Dermis microvascular lymphatic vessel endothelial cell (primary cell): ENCODE results near the gene MYO5B. TPM values are rescaled to one million over a fixed set of nuclear protein-coding genes. Genes with fewer than 3 reads are reported as not detected.
A peak's percentile ranks its signal among the peaks of the same experiment; 100 is the strongest.

ENCODE experiments used
- DNase-seq, 2 donors: peaks; one replicate each; pipeline versions ENCODE4 v3.0.0 to v3.0.0-alpha.2; 2010; ENCODE audit warnings: low read depth in 2 of 2
- total RNA-seq: library from RNA; depleted of rRNA; stranded (reverse); fragments of >200 nt; gene quantifications from 2 replicates; pipeline ENCODE4 v1.2.1, GENCODE V29; 2014

Gene MYO5B
- total RNA-seq, 1 donor from 2014 or later = 0.51 TPM

DNA sequence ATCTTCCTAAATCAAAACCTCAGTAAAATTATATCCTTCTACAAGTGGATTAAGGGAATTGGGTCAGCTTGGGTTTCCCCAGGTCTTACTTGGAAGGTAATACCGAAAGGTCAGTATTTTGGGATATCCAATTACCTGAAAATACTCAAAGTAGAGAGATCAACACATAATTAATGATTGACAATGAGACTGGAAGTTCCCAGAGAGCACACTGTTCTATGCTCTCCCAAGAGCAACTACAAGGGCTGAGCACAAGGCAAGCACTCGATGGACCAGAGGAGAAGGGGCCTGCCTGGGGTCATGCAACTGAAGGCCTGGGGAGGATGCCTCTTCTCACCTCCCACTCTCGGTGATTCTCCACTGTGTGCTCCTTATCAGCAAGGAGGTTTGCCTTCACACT lies 222.4 kb downstream of the MYO5B start:
- DNase-seq = no peak

DNA sequence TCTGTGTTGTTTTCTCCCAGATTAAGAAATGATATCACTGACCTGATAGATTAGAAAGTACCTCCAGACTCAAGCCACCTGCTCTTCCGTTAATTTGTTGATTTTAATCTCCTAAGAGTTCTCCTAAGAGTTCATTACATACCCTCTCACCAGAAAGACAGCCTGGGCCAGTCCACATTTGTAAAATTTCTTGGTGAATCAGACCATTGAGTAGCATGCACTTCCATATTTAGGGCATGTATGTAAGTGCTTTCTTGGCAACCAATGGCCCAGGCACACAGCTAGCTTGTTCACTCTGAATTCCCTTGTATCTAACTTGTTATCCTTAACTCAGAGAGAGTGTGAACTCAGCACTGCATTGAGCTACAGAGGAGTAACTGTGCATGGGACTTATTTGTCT lies 223.5 kb downstream of the MYO5B start:
- no peak for DNase-seq

DNA sequence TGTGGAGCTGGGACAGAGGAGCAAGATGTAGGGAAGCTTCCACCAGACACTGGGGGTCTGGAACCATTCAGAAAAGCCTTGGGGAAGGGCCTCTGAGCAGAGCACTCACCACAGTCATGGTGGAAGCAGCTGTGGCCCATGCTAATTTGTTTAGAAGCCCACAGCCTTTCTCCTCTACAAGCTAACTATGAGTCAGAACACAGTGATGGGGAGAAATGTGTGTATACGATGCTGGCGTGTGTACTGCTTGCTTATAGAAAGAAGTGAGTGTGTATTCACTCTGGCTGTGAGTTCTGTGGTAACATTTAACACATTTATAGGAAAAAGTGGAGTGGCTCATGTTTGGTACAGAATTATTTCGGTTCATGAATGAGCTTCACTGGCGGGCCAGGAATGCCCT lies 224.6 kb downstream of the MYO5B start:
- DNase-seq = no peak

DNA sequence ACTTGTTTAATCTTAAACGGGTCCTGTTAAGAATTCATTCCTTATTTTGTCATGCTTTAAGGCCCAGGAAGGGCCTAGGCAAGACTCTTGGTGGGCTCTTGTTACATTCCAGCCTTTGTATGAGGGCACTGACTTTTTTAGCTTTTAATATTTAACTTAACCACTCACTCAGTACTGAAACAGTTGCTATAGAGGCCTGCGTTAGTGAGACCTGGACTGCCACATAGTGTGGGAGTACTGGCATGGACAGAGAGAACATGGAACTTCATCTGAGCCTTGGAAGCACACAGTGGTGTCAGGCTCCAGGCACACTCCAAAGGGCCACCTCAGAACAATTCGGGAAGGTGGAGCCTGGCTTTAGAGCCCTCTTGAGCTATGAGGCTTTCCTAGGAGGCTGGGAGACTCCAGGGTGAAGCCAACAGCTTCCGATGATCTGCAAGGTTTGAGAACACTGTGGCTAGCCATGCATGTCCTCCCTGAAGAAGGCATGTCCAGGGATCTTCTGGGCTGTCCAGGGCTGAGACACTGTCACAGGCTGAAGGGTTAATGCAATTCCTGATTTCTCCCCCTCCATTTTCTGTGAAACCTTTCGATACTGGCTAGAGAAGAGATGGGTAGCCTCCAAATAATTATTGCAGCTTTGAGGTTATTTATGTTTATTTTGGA lies 226.2 kb downstream of the MYO5B start:
- DNase-seq = no peak

- no peak for DNase-seq
These were observed 227.2 kb downstream of the MYO5B start for GRCh38 chr18:49967636-49968313.

DNA sequence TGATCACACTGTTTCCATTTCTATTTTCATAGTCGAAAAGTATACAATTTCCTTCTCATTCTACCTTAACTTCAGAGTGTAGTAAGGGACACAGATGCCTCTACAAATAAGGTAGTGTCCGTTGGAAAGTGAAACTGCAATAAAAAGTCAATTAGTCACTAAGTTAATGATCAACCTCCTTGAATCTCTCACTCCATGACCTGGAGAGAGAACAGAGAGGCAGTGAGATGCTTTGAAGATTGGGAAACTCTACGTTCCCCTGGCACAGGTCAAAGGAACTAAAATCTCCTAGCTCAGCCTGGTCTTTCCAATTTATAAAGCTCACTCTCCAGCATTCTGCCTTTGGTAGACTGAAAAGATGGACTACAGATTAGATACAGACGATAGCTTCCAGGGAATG lies 227.8 kb downstream of the MYO5B start:
- DNase-seq = no peak

GRCh38 chr18:49966090-49966489 lies 228.9 kb downstream of the MYO5B start:
- DNase-seq = no peak

- no peak for DNase-seq
These were observed 231.7 kb downstream of the MYO5B start for GRCh38 chr18:49963217-49963616.

DNA sequence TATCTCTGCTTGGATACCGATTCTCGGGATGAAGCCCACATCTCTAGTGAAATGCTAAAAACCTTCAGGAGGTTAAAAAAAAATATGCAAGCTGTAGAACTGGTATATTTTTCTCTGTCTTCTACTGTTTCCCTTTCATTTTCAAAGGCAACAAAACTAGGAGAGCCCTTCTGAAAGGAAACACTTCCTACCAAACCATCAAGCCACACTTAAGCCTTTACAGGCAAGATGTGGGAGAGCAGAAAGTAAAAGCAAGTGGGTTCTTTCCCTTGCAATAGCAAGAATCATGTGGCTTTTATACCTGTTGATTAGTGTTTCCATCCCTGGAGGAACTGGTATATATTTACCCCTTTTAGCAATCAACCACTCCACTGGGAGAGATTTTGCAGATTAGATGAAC lies 233.7 kb downstream of the MYO5B start:
- DNase-seq = no peak

DNA sequence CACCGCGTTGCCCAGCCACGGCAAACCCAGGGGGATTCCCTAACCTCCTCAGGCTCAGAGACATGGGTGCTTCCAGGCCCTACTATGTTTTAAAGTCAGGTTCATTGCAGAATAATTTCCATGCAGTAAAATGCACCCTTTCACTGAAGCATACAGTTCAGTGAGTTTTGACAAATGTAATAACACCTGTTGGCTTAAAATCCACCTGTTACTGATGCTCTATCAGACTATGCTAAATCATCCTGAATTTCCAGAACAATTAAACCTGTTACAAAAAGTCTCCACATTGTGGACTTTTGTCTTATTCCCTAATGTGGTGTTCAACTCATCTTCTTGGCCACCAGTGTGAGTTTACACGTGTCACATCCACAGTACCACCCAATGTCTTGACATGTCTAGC lies 234.6 kb downstream of the MYO5B start:
- no peak for DNase-seq

DNA sequence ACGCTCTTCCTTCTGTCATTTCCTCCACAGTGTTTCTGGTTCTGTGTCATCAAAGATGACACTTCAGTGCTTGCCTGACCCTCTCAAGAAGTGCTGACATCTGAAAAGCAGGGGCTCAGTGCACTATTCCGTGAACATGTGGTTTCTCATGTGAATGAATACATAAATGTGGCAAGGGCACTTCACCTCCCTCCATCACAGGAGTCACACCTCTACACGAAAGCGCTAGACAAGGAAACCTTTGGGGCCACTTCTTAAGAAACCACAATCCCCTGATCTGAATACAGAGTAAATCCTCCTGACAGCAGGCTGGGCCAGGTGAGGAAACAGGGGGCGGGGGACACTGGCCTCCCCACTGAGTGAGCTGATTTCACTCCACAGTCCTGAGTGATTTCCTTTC lies 235.8 kb downstream of the MYO5B start:
- no peak for DNase-seq

- DNase-seq = no peak
These were observed 239.7 kb downstream of the MYO5B start for GRCh38 chr18:49955263-49955662.

- no peak for DNase-seq
These were observed 241.6 kb downstream of the MYO5B start for GRCh38 chr18:49953391-49953790.

DNA sequence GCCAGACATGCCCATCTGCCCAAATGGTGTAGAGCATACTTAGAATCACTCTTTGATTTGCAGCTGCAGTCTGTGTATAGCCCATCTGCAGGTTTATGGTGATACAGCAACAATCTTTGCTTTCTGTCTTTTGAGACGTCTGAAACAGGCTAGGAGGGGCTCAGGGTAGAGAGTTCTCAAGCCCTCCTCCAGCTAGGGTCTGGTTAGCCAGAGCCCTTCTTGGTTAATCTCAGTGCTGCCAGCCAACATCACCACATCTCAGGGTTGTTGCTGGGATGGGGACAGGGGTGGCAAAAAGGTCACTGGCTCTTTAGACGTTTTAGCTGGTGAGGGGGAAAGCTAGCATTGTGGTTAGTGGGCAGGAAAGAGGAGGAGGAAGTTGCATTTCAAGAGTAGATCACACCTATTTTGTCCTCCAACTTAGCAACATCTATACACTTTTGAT lies 245.0 kb downstream of the MYO5B start:
- no peak for DNase-seq

DNA sequence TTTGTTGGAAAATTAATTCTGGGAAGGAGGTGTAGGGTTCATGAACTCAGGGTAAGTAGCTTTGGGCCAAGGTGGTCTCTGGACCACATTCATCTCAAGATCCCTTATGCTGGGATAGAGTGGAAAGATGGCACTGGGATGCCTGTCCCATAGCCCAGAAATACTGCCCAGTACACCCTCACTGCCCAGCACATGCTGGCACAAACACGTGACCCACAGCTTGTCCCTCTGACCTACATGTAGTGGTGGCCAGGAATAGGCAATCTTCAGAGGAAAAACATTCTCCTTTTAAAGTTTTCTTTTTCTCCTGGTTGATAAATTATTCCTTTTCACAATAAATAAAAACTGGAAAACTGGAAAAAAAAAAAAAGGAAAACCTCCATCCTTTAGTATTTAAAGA lies 246.0 kb downstream of the MYO5B start:
- no peak for DNase-seq

GRCh38 chr18:49944663-49945062 lies 250.3 kb downstream of the MYO5B start:
- no peak for DNase-seq

GRCh38 chr18:49936821-49937220 lies 258.1 kb downstream of the MYO5B start:
- no peak for DNase-seq

DNA sequence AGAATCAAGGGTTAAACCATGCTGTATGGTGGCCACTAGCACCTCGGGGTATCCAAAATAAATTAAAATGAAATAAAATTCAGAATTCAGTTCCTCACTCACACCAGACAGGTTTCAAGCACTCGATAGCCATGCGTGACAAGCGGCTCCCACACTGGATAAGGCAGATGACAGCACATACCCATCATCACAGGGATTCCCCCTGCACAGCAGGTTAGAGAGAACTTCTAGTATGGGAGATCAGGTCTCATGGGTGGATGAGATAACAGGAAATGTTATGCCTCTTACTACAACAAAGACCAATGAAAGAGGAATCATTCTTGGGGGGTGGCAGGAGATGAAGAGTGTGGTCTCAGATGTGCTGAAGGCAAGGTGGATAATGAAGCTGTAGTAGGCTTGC lies 259.7 kb downstream of the MYO5B start:
- DNase-seq = no peak

GRCh38 chr18:49934457-49934856 lies 260.5 kb downstream of the MYO5B start:
- no peak for DNase-seq

- peak in 1 of 2 donors; percentile 4 for DNase-seq
These were observed 261.3 kb downstream of the MYO5B start for GRCh38 chr18:49933530-49934128.

DNA sequence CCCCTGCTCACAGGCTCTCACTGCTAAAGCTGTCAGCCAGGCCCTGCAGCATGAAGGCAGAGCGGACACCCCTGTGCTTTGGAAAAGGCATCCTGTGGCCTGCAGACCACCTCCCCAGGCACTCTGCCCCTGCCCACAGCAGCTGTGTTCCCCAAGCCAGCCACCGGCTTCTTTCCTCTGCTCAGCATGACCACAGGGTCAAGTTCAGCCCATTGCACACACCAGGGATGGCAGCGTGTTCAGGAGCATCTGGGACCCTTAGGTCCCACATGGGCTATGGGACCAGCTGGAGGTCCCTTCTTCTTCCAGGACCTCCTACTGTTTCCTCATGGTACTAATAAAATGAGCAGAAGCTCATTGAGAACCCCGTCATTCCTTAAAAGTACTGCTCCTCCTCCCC lies 263.2 kb downstream of the MYO5B start:
- DNase-seq = no peak

DNA sequence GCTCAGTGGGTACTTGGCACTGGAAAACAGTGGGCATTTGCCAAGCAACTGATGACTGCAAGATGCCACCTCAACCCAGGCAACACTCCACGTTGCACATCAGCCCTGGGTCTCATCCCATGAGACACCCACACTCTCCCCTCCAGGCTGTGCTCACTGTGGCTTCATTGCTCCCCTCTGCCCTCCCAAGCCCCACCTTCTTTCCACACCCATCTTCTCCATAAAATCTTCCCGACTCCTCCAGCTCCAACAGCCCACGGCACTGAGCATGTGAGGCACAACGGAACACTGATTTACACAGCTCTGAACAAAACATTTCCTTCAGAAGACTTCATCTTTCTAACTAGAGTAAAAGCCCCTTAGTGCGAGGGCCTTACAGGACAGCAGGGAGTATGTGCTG lies 263.8 kb downstream of the MYO5B start:
- no peak for DNase-seq

DNA sequence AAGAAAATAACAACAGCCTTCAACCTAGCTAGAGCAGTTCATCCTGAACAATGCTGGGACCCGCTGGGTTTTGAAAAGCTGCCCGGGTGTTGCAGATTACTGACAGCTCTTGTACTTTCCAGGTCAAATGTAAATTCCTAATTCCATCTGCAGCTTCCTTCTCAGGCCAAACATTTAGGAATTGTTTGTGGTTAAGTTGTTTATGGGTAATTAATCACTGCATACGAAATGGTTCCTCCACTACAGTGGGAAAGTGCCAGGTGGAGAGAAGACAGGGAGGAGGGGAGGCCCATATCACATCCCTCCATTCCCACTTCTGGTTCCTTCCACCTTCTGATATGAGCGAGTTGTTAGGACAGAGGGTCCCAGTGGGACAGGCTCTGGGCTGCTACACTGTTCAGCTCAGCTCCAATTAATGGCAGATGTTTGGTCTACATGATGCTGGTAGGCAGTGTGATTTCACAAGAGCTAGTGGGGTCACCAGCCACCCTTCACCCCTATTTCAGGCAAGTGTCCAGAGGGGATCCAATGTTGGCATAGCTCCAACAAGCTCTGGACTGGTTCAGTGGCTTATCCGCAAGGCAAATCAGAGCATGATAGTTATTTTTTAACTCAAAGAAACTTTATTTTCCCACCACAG lies 268.7 kb downstream of the MYO5B start:
- DNase-seq = no peak
